ENCODE measurements around the gene PIK3CG.
"Not testable (repeated sequence)": the region's sequence is repeated elsewhere in the genome, so short reads cannot be mapped to it uniquely, and the experiment has no call there.

PIK3CG gene

GRCh38 chr7:106865130-106866041 is at the start of gene PIK3CG:
PIK3CG (plus strand) TSS chr7:106865282; CDS start chr7:106867562, 2,280 bp downstream.
- no peak within 1 kb of the TSS for H3K9ac ChIP-seq (ENCODE audit: low read depth, low read length)
- H3K36me3 ChIP-seq (ENCODE audit: control insufficient read depth, insufficient read depth, low read length): no peaks in the 10 kb centered on the region
- H3K9me3 ChIP-seq (ENCODE audit: control insufficient read depth, insufficient read depth, low read length): no peaks in the 10 kb centered on the region
- no peak within 1 kb of the TSS for H3K4me3 ChIP-seq (ENCODE audit: low read depth, low read length)
- H3K4me1 ChIP-seq (ENCODE audit: control insufficient read depth, insufficient read depth, low read length): no peaks in the 10 kb centered on the region
- no peaks in the 10 kb centered on the region for H3K27me3 ChIP-seq (ENCODE audit: control insufficient read depth, insufficient read depth, low read length)

- Histone ChIP-seq H3K9ac (ENCODE audit: low read depth, low read length) (no peak overlapping the region), H3K4me3 (ENCODE audit: low read depth, low read length) (no peak overlapping the region), H3K9me3 (ENCODE audit: control insufficient read depth, insufficient read depth, low read length) (no peaks in the 10 kb centered on the region), H3K36me3 (ENCODE audit: control insufficient read depth, insufficient read depth, low read length) (no peaks in the 10 kb centered on the region), H3K4me1 (ENCODE audit: control insufficient read depth, insufficient read depth, low read length) (no peaks in the 10 kb centered on the region), H3K27me3 (ENCODE audit: control insufficient read depth, insufficient read depth, low read length) (no peaks in the 10 kb centered on the region)
Measured at GRCh38 chr7:106817098-106817497, 48.0 kb upstream of the PIK3CG start.

- Histone ChIP-seq H3K36me3 (ENCODE audit: control insufficient read depth, insufficient read depth, low read length) (no peaks in the 10 kb centered on the region), H3K9me3 (ENCODE audit: control insufficient read depth, insufficient read depth, low read length) (no peaks in the 10 kb centered on the region), H3K9ac (ENCODE audit: low read depth, low read length) (no peak overlapping the region), H3K4me1 (ENCODE audit: control insufficient read depth, insufficient read depth, low read length) (no peaks in the 10 kb centered on the region), H3K27me3 (ENCODE audit: control insufficient read depth, insufficient read depth, low read length) (no peaks in the 10 kb centered on the region), H3K4me3 (ENCODE audit: low read depth, low read length) (no peak overlapping the region)
Measured at GRCh38 chr7:106818736-106819135, 46.3 kb upstream of the PIK3CG start.

GRCh38 chr7:106819546-106819945 is 45.5 kb upstream of the PIK3CG start:
- H3K36me3 ChIP-seq (ENCODE audit: control insufficient read depth, insufficient read depth, low read length): no peaks in the 10 kb centered on the region
- H3K9me3 ChIP-seq (ENCODE audit: control insufficient read depth, insufficient read depth, low read length): no peaks in the 10 kb centered on the region
- no peaks in the 10 kb centered on the region for H3K4me1 ChIP-seq (ENCODE audit: control insufficient read depth, insufficient read depth, low read length)

GRCh38 chr7:106820321-106821217 is 44.5 kb upstream of the PIK3CG start:
- H3K9me3 ChIP-seq (ENCODE audit: control insufficient read depth, insufficient read depth, low read length): no peaks in the 10 kb centered on the region
- no peak overlapping the region for H3K9ac ChIP-seq (ENCODE audit: low read depth, low read length)
- H3K4me1 ChIP-seq (ENCODE audit: control insufficient read depth, insufficient read depth, low read length): no peaks in the 10 kb centered on the region
- H3K36me3 ChIP-seq (ENCODE audit: control insufficient read depth, insufficient read depth, low read length): no peaks in the 10 kb centered on the region
- H3K27me3 ChIP-seq (ENCODE audit: control insufficient read depth, insufficient read depth, low read length): no peaks in the 10 kb centered on the region
- H3K4me3 ChIP-seq (ENCODE audit: low read depth, low read length): no peak overlapping the region

More at GRCh38 chr7:106819546-106819945, 45.5 kb upstream of the PIK3CG start:
- Histone ChIP-seq H3K4me3 (ENCODE audit: low read depth, low read length) (no peak overlapping the region), H3K9ac (ENCODE audit: low read depth, low read length) (no peak overlapping the region), H3K27me3 (ENCODE audit: control insufficient read depth, insufficient read depth, low read length) (no peaks in the 10 kb centered on the region)

GRCh38 chr7:106823631-106824030 is 41.5 kb upstream of the PIK3CG start:
- Histone ChIP-seq H3K27me3 (ENCODE audit: control insufficient read depth, insufficient read depth, low read length) (no peaks in the 10 kb centered on the region), H3K4me1 (ENCODE audit: control insufficient read depth, insufficient read depth, low read length) (no peaks in the 10 kb centered on the region), H3K9me3 (ENCODE audit: control insufficient read depth, insufficient read depth, low read length) (no peaks in the 10 kb centered on the region), H3K4me3 (ENCODE audit: low read depth, low read length) (no peak overlapping the region), H3K9ac (ENCODE audit: low read depth, low read length) (no peak overlapping the region), H3K36me3 (ENCODE audit: control insufficient read depth, insufficient read depth, low read length) (no peaks in the 10 kb centered on the region)

- Histone ChIP-seq H3K36me3 (ENCODE audit: control insufficient read depth, insufficient read depth, low read length) (no peaks in the 10 kb centered on the region), H3K9ac (ENCODE audit: low read depth, low read length) (no peak overlapping the region), H3K27me3 (ENCODE audit: control insufficient read depth, insufficient read depth, low read length) (no peaks in the 10 kb centered on the region), H3K4me3 (ENCODE audit: low read depth, low read length) (no peak overlapping the region), H3K9me3 (ENCODE audit: control insufficient read depth, insufficient read depth, low read length) (no peaks in the 10 kb centered on the region), H3K4me1 (ENCODE audit: control insufficient read depth, insufficient read depth, low read length) (no peaks in the 10 kb centered on the region)
Measured at GRCh38 chr7:106824458-106824857, 40.6 kb upstream of the PIK3CG start.

- H3K27me3 ChIP-seq (ENCODE audit: control insufficient read depth, insufficient read depth, low read length): no peaks in the 10 kb centered on the region
- no peaks in the 10 kb centered on the region for H3K9me3 ChIP-seq (ENCODE audit: control insufficient read depth, insufficient read depth, low read length)
- no peak overlapping the region for H3K4me3 ChIP-seq (ENCODE audit: low read depth, low read length)
- no peaks in the 10 kb centered on the region for H3K4me1 ChIP-seq (ENCODE audit: control insufficient read depth, insufficient read depth, low read length)
- H3K36me3 ChIP-seq (ENCODE audit: control insufficient read depth, insufficient read depth, low read length): no peaks in the 10 kb centered on the region
- no peak overlapping the region for H3K9ac ChIP-seq (ENCODE audit: low read depth, low read length)
Measured at GRCh38 chr7:106827626-106828025, 37.5 kb upstream of the PIK3CG start.

- no peak overlapping the region for H3K4me3 ChIP-seq (ENCODE audit: low read depth, low read length)
- H3K9me3 ChIP-seq (ENCODE audit: control insufficient read depth, insufficient read depth, low read length): no peaks in the 10 kb centered on the region
- H3K36me3 ChIP-seq (ENCODE audit: control insufficient read depth, insufficient read depth, low read length): no peaks in the 10 kb centered on the region
- H3K27me3 ChIP-seq (ENCODE audit: control insufficient read depth, insufficient read depth, low read length): no peaks in the 10 kb centered on the region
- no peaks in the 10 kb centered on the region for H3K4me1 ChIP-seq (ENCODE audit: control insufficient read depth, insufficient read depth, low read length)
- no peak overlapping the region for H3K9ac ChIP-seq (ENCODE audit: low read depth, low read length)
Measured at GRCh38 chr7:106829496-106829895, 35.6 kb upstream of the PIK3CG start.

GRCh38 chr7:106830896-106831295 is 34.2 kb upstream of the PIK3CG start:
- not testable (repeated sequence) for H3K27me3 ChIP-seq (ENCODE audit: control insufficient read depth, insufficient read depth, low read length); H3K4me3 ChIP-seq (ENCODE audit: low read depth, low read length); H3K4me1 ChIP-seq (ENCODE audit: control insufficient read depth, insufficient read depth, low read length); H3K9ac ChIP-seq (ENCODE audit: low read depth, low read length); H3K9me3 ChIP-seq (ENCODE audit: control insufficient read depth, insufficient read depth, low read length); H3K36me3 ChIP-seq (ENCODE audit: control insufficient read depth, insufficient read depth, low read length)

- Histone ChIP-seq H3K4me3 (ENCODE audit: low read depth, low read length) (no peak overlapping the region), H3K9me3 (ENCODE audit: control insufficient read depth, insufficient read depth, low read length) (no peaks in the 10 kb centered on the region), H3K9ac (ENCODE audit: low read depth, low read length) (no peak overlapping the region), H3K4me1 (ENCODE audit: control insufficient read depth, insufficient read depth, low read length) (peaks cover 9% of the 10 kb centered on the region), H3K36me3 (ENCODE audit: control insufficient read depth, insufficient read depth, low read length) (no peaks in the 10 kb centered on the region), H3K27me3 (ENCODE audit: control insufficient read depth, insufficient read depth, low read length) (no peaks in the 10 kb centered on the region)
Measured at GRCh38 chr7:106836816-106837215, 28.3 kb upstream of the PIK3CG start.

All from iPS-15b (cell line).